CD1c-positive myeloid dendritic cell (primary cell): ENCODE results near the gene ZNF330.
"Not testable (repeated sequence)": the region's sequence is repeated elsewhere in the genome, so short reads cannot be mapped to it uniquely, and the experiment has no call there.

ENCODE experiments used
- DNase-seq: peaks from one replicate; pipeline ENCODE4 v3.0.0-alpha.2; 2016; ENCODE audit errors: extremely low spot score

The ZNF330 gene

DNA sequence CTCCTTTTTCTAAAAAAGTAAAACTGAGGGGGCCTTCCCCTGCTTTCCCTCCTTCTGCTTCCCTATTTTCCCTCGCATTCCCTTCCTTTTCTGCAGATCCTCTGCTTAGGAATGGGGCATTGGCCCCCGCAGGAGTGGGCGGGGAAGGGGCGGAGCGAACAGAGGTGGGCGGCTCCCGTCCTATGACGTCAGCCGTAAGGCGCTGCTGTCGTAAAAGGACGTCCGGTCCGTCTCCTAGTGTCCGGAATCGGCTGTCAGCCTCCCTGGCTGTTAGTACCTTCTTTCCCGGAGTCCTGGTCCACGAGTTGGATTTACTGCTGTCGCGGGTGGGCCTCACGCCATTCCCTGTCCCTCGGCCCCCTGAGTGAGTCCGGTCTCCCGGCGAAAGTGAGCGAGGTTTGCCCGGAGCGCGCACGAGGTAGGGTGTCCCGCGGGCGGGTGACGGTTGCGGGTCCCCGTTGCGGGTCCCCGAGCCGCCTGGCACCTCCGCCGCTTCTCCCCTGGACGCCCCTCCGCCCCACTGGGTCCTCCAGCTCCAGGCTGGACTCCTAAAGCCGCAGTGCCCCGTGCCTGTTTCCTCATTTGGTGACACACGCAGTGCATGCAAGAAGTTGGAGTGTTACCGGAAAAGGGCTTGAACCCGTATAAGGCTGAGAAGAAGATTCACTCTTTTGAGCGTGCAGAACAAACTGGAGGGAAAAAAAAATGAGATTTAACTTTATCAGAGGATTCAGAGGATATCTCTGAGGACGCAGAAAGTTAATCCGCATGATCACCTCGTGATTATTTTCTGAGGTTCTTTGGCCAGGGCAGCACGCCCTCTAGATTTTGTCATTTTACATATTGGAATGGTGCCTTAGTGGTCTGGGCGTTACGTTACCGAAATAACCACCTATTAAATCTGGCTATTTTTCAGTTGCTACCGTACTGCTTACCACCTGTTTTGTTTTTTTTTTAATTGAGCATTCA lies at the start of gene ZNF330:
ZNF330 (plus strand) TSS at position 205 of the 969 bp plus-strand sequence. CDS start 1,477 bp downstream, outside the sequence.
- peak; percentile 94 for DNase-seq

DNA sequence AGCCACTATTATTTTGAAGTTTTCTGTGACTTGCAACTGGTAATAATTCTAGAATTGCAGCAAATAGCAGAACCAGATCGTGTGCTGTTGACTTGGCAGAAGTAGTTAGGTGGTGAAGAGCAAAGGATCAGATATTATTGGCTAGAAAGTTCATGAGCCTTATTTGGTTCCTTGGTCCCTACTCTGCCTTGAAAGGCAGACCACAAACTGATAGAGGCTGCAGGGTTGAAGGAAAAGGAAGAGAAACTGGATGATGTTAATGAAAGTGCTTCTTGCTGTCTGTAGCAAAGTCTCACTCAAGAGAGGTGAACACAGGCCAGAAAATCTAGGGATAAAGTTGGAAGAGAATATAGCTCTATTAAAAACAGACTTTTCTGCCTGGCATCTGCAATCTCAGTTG lies 46.2 kb upstream of the ZNF330 start:
- no peak for DNase-seq

DNA sequence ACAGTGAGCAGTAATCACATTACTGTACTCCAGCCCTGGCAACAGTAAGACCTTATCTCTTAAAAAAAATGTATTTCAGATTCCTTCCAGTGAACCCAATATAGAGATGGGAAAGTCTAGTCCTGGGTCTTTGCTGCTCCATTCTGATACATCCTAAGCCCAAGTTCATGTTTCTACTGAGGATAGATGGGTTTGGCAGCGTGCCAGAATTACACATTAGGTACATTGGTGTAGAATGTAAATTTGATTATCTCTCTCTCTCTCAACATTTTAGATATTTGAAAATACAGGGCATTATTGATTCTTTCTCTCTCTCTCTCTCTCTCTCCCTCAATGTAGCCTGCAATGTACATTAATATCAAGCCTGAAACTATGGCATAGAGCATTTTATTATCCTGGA lies 43.5 kb upstream of the ZNF330 start:
- DNase-seq: no peak

DNA sequence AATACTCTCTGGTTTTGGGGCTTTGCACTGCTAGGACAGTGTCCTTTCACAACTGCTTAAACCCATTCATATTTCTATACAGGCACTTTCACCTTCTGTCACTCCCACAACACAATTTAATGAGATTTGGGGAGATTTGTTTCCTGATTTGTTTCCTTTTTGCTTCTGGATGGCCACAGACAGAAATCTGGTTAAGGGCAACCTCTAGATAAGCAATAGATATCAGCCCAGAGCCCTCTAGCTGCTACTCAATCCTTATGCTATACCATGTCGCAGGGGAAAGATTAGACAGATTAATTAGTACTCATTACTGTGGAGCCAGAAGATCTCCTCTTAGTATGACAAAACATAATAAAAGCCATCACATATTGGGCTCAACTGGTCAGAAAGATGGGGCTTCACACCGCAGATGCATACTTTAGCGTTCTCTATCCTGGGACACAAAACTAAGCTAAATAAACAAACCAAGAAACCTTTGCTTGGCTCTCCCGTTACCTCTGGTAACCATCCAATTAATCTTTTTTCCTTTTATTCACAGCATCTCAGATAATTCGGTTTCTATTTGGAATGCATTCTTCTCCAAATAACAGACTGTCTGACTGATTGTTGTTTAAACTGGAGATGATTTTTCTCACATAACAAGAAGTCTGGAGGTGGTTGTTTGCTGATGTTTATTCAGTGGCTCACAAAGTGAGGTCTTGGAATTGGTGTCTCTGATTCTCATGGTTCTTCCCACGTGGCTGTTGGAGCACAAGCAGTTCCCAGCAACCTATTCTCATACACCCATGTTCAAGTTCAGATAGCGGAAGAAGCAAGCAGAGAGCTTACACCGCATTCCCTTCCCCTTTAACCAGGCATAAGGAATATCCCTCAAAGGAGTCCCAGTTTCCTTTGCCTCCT lies 41.0 kb upstream of the ZNF330 start:
- no peak for DNase-seq

DNA sequence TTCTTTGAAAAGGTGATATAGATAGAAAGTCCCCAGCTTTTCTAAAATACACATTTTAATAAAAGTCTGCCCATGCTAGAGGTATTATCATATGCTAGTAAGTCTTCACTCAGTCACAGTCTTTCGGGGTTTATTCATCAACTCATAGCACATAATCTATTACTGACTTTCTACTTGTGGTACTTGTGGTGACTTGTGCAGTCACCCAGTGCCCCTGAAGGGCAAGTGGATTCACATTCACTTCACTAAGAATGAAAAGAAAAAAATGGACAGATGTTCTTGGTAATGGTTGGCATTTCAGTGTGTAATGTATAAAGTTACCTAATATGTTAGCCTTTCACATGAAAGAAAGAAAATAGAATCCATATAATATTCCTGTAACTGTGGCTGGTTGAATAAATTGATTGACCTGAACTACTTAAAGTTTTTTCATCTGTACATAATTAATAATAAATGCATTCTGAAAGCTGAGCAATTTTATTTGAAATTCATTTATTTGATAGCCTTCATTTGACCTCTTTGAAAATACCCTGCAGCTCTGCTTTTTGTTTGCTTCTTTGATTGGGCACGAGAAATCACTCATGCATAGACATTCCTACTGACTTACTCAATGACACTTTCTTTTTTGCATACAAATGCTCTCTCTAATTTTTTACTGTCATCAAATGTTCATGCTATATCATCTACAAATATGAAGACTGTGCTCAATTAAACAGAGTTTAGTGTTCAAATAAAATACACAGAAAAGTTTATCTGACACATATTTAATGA lies 39.5 kb upstream of the ZNF330 start:
- DNase-seq: no peak

DNA sequence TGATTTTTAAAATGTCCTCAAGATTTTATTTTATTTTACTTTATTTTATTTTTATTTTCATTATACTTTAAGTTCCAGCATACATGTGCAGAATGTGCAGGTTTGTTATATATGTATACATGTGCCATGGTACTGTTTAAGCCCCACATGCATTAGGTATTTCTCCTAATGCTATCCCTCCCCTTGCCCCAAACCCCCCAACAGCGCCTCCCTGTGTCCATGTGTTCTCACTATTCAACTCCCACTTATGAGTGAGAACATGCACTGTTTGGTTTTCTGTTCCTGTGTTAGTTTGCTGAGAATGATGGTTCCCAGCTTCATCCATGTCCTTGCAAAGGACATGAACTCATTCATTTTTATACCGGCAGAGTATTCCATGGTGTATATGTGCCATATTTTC lies 37.2 kb upstream of the ZNF330 start:
- not testable (repeated sequence) for DNase-seq

DNA sequence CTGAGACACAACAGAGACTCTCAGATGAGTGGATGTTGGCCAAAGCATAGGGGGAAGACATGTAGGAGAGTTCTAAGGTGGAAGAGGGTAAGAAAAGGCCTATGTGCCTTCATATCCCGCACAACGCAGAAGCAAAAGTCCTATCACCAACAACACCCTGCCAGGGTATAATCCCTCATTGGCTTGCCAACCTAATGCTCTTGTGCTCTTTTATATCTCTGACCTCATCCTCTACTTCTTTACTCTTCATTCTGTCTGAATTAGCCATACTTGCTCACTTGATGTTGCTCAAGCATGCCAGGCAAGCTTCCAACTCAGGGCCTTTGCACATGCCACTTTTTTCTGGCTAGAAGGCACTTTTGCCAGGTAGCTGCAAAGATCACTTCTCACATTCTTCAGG lies 28.1 kb upstream of the ZNF330 start:
- DNase-seq: no peak

DNA sequence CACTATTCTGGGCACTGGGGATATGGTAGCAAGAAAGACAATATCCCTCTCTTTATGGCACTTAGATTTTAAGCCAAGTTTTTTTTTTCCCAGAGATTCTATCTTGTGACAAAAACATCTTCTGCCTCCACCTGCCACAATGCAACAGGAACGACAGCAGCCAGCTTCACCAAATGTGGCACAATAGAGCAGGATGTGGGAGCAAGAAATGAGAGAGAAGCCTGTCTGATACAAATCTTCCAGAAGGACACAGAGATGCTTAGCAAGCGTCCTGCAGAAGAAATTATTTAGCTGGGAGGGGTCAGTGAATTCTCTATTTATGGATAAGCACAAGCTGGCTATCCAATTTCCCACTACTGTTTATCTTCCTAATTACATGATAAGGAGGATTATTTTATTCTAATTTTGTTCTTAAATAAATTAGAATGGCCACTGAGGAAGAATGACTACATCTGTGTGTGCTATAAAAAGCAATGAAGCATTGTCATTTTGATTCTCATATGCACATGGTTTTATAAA lies 27.1 kb upstream of the ZNF330 start:
- no peak for DNase-seq

DNA sequence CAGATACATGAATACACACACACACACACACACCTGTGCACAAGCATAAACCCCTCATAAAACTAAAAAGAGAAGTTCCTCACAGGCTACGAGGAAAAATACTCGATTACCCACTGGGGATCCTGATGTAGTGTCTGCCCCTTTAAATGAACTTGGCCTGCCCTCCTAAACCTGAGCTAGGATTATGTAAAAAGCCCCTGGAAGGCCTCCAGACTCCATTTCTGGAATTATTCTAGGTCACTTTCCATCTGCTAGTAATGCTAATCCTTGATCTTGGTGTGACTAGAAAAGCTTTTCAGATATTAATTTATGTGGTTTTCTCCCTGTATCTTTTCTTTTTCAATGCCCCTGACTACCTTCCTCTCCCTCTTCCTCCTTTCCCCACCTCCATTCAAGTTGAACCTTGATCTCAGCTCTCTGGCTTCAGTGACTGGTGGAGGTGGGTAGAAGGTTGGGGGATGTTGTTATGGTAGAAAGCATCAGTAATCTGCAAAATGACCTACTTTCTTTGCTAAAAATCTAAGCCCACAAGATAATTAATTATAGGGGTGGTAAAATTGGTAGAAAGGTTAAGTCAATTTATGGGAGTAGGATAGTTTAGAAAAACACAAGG lies 25.5 kb upstream of the ZNF330 start:
- no peak for DNase-seq

DNA sequence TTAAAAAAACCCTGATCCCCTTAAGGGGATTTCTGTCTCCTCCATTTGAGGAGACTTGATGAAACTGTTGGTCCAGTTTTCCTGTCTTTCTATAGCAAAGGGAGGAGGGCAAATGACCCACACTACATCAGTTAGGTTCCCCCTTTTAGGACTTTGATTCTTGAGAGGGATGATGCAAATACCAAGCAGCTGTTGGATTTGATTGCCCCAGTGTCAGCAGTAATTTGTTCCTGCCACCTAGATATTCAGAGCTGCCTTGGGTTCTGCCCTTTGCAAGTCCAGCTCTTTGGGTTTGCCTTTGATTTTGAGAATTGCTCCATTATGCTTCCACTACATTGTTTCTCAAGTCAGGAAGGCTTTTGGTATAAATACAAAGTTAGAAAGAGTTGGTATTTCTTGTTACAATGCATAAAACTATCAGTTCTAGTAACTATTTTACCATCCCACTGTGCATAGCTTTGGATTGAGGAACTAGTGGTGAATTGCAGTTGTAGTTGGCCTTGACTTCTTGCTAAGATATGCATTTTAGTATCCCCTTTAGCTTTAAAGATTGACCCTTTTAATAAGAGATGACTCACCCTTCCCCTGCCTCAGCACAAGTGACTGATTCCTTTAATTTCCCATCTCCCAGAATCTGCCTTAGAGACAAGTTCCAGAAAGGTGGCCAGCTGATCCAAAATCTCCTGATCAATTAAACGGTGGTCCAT lies 24.3 kb upstream of the ZNF330 start:
- DNase-seq: no peak

DNA sequence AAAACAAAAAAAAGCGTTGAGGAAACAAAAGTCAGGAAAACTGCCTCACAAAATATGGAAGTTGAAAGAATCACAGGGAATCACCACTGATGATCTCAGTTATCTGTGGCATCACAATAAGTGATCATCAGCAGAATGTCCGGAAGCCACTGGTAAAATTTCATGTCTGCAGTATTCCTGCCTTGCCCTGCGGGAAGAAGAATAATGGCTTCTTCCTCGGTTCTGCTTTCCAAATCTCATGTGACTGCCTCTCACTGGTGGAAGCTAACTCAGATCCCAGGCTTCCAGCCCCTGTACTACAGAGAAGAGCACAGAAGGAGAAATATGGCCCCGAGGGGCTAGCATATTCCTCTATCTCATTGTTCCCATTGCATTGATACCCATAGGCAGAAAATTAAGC lies 12.7 kb upstream of the ZNF330 start:
- DNase-seq: no peak

DNA sequence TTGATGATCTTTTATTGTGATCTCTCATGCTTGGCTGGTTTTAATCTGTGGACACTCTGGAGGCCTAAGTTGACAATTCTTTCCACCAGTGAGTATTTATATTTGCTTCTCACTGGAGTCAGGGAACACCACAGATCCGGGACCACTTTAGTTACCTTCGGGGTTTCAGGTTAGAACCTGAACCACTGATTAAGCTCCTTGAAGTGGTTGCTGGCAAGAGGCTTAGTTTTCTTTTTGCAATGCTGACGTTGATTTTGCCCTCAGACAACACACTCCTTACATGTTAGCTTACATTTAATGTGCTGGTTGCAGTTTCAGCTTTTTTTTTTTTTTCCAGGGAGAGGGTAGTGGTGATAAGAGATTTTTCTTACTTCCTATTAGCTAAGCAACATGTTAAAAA lies 10.5 kb upstream of the ZNF330 start:
- no peak for DNase-seq

DNA sequence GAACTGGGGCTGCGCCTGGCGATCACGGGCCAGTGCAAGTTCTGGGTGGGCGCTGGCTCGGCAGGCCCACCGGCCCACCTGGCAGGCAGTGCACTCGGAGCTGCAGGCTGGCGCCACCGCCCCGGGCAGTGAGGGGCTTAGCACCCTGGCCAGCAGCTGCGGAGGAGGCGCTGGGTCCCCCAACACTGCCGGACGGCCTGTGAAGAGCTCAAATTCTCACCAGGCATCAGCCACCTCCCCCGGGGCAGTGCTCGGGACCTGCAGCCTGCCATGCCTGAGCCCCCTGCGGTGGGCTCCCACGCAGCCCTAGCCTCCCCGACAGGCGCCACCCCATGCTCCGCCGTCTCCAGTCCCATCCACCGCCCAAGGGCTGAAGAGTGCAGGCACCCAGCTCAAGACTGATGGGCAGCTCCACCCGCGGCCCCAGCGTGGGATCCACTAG lies 7.1 kb upstream of the ZNF330 start:
- no peak for DNase-seq

DNA sequence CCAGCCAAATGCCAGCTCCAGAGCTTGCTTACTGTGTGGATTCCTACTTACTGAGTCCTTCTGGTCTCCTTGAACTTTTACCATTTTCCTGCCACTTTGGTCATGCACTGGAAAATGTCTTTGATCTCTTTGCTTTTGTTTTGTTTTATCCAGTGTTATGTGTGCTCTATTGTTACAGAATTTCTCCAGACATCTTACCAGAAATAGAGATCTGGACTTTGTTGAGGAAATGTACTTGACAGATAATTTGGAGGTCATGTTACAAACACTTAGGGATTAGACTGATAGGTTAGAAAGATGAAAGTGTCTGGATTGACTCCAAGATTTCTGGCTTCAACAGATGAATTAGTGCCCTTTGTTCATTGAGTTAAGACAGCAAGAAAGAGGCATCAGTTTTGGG lies 5.7 kb upstream of the ZNF330 start:
- no peak for DNase-seq

DNA sequence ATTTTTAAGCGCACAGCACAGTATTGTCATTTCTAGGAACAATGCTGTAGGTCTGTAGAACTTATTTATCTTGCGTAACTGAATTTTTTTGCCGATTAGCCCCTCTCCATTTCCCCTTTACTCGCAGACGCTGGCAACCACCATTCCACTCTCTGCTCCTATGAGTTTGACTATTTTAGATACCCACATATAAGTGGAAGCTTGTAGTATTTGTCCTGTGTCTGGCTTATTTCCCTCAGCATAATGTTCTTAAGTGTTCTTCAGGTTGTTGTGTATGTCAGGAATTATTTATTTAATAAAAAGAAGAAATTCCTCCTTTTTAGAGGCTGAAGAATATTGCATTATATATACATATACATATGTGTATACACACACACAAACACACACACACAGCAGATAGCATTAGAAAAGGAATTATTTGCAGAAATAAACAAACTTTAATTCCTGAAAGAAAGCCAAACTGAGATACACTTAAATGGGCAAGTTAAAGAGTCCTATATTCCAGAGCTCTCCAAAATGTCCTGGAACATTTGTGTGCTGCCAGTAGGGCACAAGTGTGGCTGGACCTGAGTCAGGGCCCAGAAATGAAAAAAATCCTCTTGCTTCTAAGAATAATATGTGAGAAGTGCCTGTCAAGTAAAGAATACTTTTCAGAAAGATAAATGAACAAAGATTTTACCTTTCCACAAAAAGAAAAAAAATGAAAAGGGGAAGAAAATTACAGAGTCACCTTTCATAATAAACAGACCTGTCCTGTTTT lies 4.5 kb upstream of the ZNF330 start:
- no peak for DNase-seq

DNA sequence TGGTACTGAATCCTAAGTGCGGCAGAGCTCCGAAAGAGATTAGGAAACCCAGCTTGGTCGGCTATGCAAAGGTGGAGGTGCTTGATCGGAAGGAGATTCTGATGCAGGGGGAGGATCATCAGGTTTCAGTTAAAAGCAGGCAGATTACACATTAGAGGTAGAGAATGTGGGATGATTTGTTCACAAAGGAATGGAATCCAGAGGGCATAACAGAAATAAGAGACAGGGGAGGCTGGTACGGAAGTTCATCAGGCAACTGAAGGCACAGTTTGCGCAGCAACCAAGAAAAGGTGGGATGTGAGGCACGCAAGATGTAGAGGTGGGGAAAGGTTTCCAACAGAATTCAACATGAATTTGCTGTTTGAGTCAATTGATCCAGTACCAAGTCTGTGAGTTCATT lies 424 bp upstream of the ZNF330 start:
- no peak for DNase-seq

DNA sequence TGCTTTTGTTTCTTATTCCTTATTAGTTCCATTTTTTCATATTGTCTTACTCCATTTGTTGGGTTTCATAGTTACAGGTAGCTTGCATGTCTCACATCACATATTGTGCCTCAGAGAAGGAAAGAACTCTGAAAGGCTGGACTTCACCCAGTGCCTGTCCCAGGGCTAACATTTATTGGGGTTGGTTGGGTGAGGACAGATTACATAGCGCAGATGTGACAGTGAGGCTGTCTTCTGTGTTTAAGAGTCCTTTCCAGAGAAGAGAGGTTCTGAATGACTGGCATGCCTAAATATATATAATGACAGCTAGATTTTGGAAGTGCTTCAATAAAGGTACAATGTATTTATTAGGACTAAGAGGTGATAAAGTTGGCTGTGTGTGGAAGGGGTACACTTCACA lies 2.7 kb downstream of the ZNF330 start:
- DNase-seq: no peak

DNA sequence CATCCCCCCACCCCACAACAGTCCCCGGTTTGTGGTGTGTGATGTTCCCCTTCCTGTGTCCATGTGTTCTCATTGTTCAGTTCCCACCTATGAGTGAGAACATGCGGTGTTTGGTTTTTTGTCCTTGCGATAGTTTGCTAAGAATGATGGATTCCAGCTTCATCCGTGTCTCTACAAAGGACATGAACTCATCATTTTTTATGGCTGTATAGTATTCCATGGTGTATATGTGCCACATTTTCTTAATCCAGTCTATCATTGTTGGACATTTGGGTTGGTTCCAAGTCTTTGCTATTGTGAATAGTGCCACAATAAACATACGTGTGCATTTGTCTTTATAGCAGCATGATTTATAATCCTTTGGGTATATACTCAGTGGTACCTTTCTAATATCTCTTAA lies 6.6 kb downstream of the ZNF330 start:
- DNase-seq: not testable (repeated sequence)

DNA sequence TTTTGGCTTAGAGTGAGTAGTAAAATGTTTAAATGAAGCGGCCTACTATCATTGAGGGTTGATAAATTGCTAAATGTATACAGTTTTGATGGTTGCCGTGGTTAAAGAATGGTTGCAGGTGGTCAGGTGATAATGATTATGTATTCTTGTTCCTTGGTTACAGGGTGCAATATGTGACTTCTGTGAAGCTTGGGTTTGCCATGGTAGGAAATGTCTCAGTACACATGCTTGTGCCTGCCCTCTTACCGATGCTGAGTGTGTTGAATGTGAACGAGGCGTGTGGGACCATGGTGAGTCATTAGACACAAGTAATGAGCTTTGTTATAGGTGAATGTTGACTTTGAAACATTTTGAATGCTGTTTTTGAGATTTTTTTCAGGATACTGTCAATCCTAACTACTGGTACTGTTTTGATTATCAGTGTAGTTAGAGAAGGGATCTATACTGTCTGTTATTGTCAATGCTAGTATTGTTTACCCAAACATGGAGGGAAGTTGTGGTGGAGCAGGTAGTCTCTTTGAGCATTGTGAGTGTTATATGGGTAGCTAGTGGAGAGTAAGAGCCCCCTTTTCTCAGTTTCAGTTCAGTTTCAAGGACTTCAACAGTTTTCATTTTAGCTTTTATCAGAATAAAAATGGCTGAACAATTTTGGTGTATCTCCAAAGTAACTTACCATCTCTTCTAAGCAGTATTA lies 8.9 kb downstream of the ZNF330 start:
- no peak for DNase-seq
